Stimulated activated CD8-positive, alpha-beta memory T cell treated with anti-CD3 and anti-CD28 coated beads, Interleukin-7, amount 100 ng/mL, for 24 hours (primary cell): ENCODE measurements around the gene HDAC11.
"Not testable (repeated sequence)": the region's sequence is repeated elsewhere in the genome, so short reads cannot be mapped to it uniquely, and the experiment has no call there.

Source experiments
- DNase-seq: peaks from one replicate; pipeline ENCODE4 v3.0.0-alpha.2; 2020; ENCODE audit warnings: low read depth

HDAC11 gene

DNA sequence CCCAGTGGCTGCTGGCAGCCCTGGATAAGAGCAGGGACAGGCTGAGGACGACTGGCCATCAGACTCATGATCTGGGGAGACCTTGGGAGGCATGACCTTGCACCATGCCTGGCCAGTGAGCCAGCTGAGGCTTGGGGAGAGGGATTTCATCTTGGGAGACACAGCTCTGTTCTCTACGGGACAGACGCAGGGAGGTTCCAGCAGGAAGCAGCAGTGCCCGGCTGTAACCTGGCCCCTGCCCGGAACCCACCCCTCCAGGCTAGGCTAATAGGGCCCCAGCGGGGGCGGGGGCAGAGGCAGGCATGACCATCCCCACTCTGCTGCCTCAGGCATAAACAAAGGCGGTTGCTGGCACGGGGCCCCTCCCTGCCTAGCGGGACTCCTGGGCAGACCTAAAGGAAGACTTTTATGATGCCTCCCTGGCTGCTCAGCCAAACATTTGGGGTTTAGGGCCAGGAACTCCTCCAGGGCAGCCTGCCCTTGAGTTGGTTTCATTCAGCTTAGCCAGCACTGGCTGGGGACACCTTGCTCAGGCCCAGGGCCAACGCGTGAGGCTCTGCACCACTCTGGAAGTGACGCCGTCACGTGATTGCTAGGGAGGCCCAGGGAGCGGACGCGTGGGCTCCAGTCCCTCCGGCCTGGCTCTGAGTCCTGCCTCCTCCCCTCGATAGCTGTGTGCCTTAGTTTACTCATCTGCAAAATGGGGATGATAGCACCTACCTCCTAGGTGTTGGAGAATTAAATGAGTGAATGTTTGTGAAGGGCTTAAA, 27.6 kb downstream of the HDAC11 start:
- DNase-seq, result no peak

DNA sequence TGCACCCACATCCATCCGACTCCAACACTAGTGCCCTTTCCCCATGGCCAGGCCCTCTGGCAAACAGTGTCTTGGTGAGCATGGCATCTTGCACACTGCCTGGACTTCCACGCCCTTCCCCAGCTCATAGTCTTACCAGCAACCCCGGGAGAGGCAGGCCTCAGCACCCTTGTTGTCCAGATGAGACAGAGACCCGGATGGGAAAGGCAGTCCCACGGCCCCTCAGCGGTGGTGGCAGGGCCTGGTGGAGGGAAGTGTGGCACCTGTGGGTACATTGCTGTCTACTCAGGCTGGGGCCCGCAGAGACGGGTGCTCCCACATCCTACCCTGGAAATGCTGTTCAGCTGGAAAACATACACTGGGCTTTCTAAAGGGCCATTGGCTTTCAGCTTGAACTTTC, 28.4 kb downstream of the HDAC11 start:
- DNase-seq, result no peak

- no peak for DNase-seq
Measured at GRCh38 chr3:13509059-13509815, 29.1 kb downstream of the HDAC11 start.

GRCh38 chr3:13509816-13510192, 29.7 kb downstream of the HDAC11 start:
- no peak for DNase-seq

GRCh38 chr3:13512451-13512850, 32.3 kb downstream of the HDAC11 start:
- DNase-seq, result no peak

DNA sequence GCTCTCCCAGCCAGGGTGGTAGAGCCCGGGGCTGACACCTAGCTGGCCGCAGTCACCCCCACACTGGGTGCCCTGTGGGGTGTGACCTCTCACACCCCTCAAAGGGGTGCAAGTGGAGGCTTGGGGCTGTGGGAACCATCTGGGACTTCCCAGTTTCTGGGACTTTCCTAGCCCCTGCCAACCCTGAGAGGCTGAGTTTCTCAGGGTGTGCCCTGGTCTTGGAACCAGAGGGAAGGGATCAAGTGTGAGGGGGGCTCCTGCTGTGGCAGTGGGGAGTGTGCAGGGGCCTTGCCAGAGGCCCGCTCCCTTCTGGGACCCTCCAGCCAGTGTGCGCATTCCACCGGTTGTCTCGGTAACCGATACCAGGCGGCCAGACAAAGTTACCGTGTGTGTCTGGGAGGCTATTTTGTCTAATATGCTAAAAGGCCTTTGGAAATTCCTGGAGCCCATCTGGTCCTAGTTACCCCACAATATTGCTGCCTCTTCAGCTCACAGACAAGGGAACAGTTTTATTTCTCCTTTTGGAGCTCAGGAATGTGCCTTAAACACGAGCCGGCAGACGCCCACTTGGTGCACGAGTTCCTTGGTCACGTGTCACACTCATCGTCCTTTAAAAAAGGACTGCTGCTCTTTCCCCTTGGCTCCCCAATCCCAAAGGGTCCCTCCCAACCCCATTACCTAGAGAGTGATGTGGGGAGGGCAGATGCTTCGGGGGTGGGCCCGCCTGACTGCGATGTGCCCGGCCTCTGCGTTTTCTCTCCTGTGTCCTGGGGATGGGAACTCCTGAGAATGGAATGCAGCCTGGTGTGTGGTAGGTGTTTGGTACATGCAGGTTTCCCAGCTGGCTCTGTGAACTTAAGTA, 33.2 kb downstream of the HDAC11 start:
- no peak for DNase-seq

DNA sequence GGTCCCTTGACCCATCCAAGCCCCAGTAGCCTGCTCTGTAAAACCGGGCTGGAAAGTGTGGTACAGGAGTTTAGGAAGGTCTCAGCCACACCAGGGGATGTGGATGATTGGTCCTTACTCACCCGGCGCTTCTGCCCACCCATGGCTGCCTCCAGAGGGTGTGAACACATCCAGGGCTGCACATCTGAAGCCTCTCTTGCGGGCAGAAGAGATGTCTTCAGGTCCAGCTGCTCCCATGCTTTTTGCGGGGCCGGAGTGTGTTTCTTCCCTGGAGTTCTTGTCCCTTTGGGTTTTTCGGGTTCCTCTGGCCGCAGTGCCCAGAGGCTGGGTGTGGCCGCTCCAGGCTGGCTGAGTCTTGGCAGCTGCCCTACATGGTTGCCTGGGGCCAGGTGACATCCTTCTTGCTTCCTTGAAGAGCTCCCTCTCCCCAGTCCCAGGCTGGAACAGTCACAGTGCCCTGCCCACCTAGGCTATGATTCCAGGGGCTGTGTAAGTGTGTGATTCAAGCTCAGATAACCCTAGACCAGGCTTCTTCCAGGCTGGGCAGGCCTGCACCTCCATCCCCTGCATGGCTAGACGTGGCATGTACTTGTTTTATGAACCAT, 33.9 kb downstream of the HDAC11 start:
- no peak for DNase-seq

DNA sequence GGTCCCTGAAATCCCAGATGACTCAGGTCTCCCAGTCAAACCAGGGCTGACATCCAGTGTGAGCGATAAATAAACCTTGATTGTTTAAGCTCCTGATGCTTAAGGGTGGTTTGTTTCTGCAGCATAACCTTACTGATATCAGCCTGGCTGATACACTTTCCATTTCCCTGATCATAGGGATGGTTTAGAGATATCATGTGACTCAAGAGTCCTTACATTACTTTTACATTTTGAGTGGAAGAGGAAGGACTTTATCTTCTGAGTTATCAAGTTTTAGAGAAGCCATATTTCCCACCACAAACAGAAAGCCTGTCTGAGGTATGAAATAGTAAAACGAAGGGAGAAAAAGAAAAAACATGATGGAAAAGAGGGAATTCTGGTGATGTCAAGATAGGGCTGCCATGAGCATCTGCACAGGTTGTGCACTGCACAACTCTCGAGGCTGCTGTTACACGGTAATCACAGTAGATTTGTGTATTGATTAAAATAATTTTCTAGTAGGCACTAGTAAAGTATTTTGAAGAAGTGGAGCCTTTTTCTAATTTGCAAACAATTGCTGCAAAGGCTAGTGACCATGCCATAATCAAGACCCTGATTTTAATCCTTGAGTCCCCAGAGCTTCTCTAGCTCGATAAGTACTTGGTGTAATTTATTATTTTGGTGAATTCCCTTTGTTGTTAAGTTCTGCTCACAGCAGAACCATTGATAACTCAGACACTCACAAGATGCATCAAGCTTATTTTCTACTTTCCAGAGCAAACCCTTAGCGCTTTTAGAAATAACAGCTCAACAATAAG, 34.7 kb downstream of the HDAC11 start:
- no peak for DNase-seq

DNA sequence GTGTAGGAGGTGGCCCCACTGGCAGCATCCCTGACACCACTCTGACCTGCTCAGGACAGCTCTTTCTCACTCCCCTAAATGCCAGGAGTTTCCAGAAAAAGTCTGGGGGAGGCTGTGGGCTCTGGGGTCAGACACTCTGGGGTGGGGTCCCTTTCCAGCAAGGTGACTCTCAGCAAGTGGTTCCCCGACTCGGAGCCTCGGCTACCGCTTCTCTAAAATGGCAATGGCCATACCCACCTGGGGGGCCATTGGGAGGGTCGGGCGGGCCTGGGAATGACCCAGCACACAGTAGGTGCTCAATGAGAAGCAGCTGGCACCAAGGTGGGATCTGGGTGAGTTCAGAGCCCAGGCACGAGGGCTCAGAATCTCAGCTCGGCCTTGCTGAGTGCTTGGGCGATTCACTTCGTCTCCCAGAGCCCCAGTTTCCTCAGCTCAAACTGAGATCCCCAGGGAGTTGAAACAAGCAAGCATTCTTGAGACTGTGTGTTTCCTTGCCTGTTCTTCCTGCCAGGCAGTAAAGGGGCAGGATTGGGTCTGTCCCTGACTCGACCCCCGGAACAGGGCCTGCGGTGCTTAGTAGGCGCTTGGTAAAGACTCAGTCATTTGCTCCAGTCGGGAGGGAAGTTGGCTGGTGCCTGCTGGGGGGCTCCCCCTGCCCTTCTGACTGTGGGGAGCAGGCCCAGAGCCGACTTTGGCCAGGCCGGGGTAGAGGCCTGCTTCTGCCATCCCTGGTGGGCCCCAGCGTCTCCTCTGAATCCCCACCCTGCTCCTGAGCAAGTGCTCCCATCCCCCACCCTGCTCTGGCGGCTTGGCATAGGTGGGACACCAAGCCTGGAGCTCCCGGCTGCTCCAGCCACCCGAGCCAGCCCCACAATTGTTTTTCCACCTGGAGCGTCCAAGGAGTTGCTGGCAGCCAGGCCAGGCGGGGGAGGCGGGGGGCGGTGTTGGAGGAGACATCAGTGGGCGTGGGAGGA, 36.0 kb downstream of the HDAC11 start:
- no peak for DNase-seq

DNA sequence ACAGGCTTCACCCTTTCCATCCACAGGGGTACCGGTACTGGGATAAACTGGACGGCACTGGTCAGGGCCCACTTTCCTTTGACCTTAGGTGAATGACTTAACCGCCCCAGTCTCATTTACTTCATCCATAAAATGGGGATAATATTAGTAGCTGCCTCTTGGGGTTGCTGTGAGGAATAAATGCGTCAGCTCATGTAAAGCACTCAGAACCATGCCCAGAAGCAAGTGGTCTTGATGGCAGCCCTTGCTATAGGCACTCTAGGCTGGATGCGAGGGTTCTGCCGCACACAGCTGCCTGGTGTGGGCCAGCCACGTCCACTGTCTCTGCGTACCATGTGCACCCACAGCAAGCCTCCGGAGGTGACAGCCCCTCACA, 36.6 kb downstream of the HDAC11 start:
- DNase-seq, result no peak

GRCh38 chr3:13517253-13517977, 37.3 kb downstream of the HDAC11 start:
- DNase-seq, result no peak

DNA sequence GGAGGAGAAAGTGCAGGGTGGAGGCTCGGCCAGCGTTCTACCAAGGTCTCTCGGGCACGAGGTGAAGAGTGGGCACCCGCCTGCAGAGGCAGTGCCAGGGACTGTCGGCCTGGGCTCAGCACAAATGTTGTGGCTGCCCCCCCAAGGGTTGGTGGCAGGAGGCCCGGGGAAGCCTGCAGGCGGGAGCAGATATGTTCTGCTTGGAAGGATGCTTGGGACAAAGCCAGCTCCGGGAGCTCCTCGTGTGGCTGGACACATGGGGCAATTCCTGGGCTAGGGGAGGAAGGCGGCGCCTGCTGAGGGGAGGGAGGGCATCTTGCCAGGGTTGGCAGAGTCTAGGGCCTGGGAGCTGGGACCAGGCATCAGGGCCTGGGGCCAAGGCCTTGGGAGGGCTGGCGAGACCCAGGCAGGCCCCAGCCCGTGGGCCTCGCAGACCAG, 38.4 kb downstream of the HDAC11 start:
- DNase-seq, result no peak

- DNase-seq, result no peak
Measured at GRCh38 chr3:13519006-13519791, 39.1 kb downstream of the HDAC11 start.

DNA sequence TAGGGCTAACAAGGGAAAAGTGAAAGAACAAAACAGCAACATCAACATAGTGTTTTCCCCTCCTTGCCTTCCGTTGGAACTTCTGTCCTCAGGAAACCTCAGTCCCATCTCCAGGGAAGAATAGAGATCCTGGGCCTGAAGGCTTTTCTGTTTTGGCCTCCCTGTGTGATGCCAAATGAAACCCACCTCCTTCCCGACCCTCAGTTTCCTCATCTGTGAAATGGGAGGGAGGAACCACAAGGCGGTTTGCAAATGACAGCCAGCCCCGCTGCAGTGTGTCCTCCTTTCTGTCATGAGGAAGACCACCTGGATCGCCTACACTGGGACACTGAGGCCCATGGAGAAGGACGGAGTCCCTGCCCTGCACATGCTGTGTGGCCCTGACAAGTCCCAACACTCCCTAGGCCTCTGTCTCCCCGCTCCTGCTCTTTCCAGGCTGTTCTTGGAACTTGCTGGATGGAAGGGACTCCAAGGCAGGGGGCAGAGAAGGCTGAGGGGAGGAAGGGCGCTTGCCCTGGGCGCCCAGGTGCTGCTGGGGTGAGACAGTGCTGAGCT, 40.3 kb downstream of the HDAC11 start:
- no peak for DNase-seq

DNA sequence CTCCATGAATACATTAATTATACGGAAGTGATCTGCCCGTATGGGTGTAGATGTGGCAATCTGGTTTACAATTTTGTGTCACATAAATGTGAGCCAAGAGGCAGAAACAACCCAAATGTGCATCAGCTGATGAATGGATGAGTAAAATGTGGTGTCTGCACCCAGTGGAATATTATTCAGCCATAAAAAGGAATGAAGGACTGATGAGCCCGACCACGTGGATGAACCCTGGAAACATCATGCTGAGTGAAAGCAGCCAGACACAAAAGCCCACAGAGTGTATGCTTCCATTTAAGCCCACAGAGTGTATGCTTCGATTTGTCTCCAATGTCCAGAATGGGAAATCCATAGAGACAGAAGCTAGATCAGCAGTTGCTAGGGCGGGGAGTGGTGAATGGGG, 41.2 kb downstream of the HDAC11 start:
- no peak for DNase-seq

DNA sequence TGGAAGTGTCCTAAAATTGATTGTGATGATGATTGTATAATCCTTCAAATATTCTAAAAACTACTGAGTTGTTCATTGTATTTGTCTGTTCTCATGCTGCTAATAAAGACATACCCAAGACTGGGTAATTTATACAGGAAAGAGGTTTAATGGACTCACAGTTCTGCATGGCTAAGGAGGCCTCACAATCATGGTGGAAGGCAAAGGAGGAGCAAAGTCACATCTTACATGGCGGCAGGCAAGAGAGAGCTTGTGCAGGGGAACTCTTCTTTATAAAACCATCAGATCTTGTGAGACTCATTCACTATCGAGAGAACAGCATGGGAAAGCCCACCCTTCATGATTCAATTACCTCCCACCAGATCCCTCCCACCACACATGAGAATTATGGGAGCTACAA, 41.6 kb downstream of the HDAC11 start:
- DNase-seq, result not testable (repeated sequence)

GRCh38 chr3:13522236-13522635, 42.1 kb downstream of the HDAC11 start:
- no peak for DNase-seq

DNA sequence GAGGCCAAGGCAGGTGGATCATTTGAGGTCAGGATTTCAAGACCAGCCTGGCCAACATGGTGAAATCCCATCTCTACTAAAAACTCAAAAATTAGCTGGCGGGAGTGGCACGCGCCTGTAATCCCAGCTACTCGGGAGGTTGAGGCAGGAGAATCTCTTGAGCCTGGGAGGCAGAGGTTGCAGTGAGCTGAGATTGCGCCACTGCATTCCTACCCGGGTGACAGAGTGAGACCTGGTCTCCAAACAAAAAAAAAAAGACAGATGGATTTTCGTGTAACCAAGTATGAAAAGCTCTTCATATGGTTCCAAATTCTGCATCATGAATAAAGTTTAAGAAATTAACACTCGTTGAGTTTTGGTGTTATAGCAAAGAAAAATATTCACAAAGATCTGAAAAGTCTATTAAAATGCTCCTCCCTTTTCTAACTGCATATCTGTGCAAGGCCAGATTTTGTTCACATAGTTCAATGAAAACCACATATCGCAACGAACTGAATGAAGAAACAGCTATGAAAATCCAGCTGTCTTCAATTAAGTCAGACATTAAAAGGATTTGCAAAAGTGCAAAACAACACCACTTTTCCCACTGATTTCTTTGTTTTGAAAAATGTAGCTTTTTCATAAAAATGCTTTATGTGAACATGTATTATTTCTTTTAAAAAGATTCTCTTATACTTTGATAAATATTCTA, 45.0 kb downstream of the HDAC11 start:
- DNase-seq, result no peak
